ENCODE results near the gene PTER. TPM values are rescaled to one million over a fixed set of nuclear protein-coding genes. Genes with fewer than 3 reads are reported as not detected.

Gene PTER
- total RNA-seq, 1 experiment from 2014 or later, result 6.6 TPM

- no peaks in the 10 kb centered on the region for H4K20me1 ChIP-seq (ENCODE audit: low read length)
- no peaks in the 10 kb centered on the region for H3F3A ChIP-seq (ENCODE audit: low read length, unreplicated experiment)
- H3K79me2 ChIP-seq (ENCODE audit: low read length), result no peaks in the 10 kb centered on the region
- H2AFZ ChIP-seq (ENCODE audit: low read length), result no peak overlapping the region
- DNase-seq (no peak), ATAC-seq (no peak)
- intact Hi-C loops (cut with micrococcal nuclease), result no loop called here
- H3K4me2 ChIP-seq (ENCODE audit: low read length), result no peak overlapping the region
- no peaks in the 10 kb centered on the region for H3K9me3 ChIP-seq (ENCODE audit: low read length)
- H3K27ac ChIP-seq (ENCODE audit: low read length), result no peak overlapping the region
- H3K9ac ChIP-seq (ENCODE audit: low read length), result no peak overlapping the region
- CTCF ChIA-PET, result no interaction called here
- BruUV-seq (replicated peaks), result no TSS peak
- no peaks in the 10 kb centered on the region for H3K4me1 ChIP-seq (ENCODE audit: insufficient read depth, low read length)
- H3K4me3 ChIP-seq (ENCODE audit: low read length), result no peak overlapping the region
- TF ChIP-seq EZH2 (IDR thresholded peaks at IDR 0.05; ENCODE audit: low read length, unreplicated experiment) (no peak), CTCF (conservative IDR thresholded peaks at IDR 0.05; ENCODE audit: low read depth, low read length) (no peak), EZH2phosphoT487 (IDR thresholded peaks at IDR 0.05; ENCODE audit: borderline replicate concordance, low read length) (no peak)
- no peaks in the 10 kb centered on the region for H3K36me3 ChIP-seq (ENCODE audit: low read depth, low read length)
- no peaks in the 10 kb centered on the region for H3K9me2 ChIP-seq (replicated peaks; ENCODE audit: low read length)
- no peaks in the 10 kb centered on the region for H3K27me3 ChIP-seq (ENCODE audit: low read length)
- POLR2A ChIA-PET (ENCODE audit: unreplicated experiment), result no interaction called here
These were observed 40.9 kb downstream of the PTER start for GRCh38 chr10:16477757-16478156.

- ATAC-seq (no peak), DNase-seq (no peak)
- no peaks in the 10 kb centered on the region for H3K9me3 ChIP-seq (ENCODE audit: low read length)
- H4K20me1 ChIP-seq (ENCODE audit: low read length), result no peaks in the 10 kb centered on the region
- TF ChIP-seq CTCF (conservative IDR thresholded peaks at IDR 0.05; ENCODE audit: low read depth, low read length) (no peak), EZH2 (IDR thresholded peaks at IDR 0.05; ENCODE audit: low read length, unreplicated experiment) (no peak), EZH2phosphoT487 (IDR thresholded peaks at IDR 0.05; ENCODE audit: borderline replicate concordance, low read length) (no peak)
- BruUV-seq (replicated peaks), result no TSS peak
- H2AFZ ChIP-seq (ENCODE audit: low read length), result no peak overlapping the region
- H3K79me2 ChIP-seq (ENCODE audit: low read length), result no peaks in the 10 kb centered on the region
- H3K4me2 ChIP-seq (ENCODE audit: low read length), result no peak overlapping the region
- no peak overlapping the region for H3K4me3 ChIP-seq (ENCODE audit: low read length)
- H3K9me2 ChIP-seq (replicated peaks; ENCODE audit: low read length), result no peaks in the 10 kb centered on the region
- POLR2A ChIA-PET (ENCODE audit: unreplicated experiment), result no interaction called here
- no peaks in the 10 kb centered on the region for H3K36me3 ChIP-seq (ENCODE audit: low read depth, low read length)
- CTCF ChIA-PET, result no interaction called here
- intact Hi-C loops (cut with micrococcal nuclease), result no loop called here
- H3K4me1 ChIP-seq (ENCODE audit: insufficient read depth, low read length), result no peaks in the 10 kb centered on the region
- no peaks in the 10 kb centered on the region for H3K27me3 ChIP-seq (ENCODE audit: low read length)
- no peaks in the 10 kb centered on the region for H3F3A ChIP-seq (ENCODE audit: low read length, unreplicated experiment)
- no peak overlapping the region for H3K27ac ChIP-seq (ENCODE audit: low read length)
- H3K9ac ChIP-seq (ENCODE audit: low read length), result no peak overlapping the region
These were observed 42.0 kb downstream of the PTER start for GRCh38 chr10:16478801-16479200.

GRCh38 chr10:16481052-16481728, 44.4 kb downstream of the PTER start:
- no peaks in the 10 kb centered on the region for H3K9me3 ChIP-seq (ENCODE audit: low read length)
- POLR2A ChIA-PET (ENCODE audit: unreplicated experiment), result no interaction called here
- no peaks in the 10 kb centered on the region for H3K4me1 ChIP-seq (ENCODE audit: insufficient read depth, low read length)
- no peaks in the 10 kb centered on the region for H3K79me2 ChIP-seq (ENCODE audit: low read length)
- CTCF ChIA-PET, result no interaction called here
- H3K9ac ChIP-seq (ENCODE audit: low read length), result no peak overlapping the region
- no peaks in the 10 kb centered on the region for H3K27me3 ChIP-seq (ENCODE audit: low read length)
- H4K20me1 ChIP-seq (ENCODE audit: low read length), result no peaks in the 10 kb centered on the region
- H3K4me3 ChIP-seq (ENCODE audit: low read length), result no peak overlapping the region
- H3F3A ChIP-seq (ENCODE audit: low read length, unreplicated experiment), result no peaks in the 10 kb centered on the region
- BruUV-seq (replicated peaks), result no TSS peak
- no peak for DNase-seq
- no peak for ATAC-seq
- no peak overlapping the region for H2AFZ ChIP-seq (ENCODE audit: low read length)
- H3K36me3 ChIP-seq (ENCODE audit: low read depth, low read length), result no peaks in the 10 kb centered on the region
- no peak for TF ChIP-seq EZH2 (IDR thresholded peaks at IDR 0.05; ENCODE audit: low read length, unreplicated experiment)
- H3K9me2 ChIP-seq (replicated peaks; ENCODE audit: low read length), result no peaks in the 10 kb centered on the region
- intact Hi-C loops (cut with micrococcal nuclease), result no loop called here
- no peak overlapping the region for H3K4me2 ChIP-seq (ENCODE audit: low read length)
- no peak overlapping the region for H3K27ac ChIP-seq (ENCODE audit: low read length)
